HS-5 (cell line): ENCODE data around the gene FNDC1.

ENCODE experiments used
- DNase-seq: peaks from one replicate; pipeline ENCODE4 v3.0.0-alpha.2; 2012; ENCODE audit warnings: low read depth

Gene FNDC1

GRCh38 chr6:159212525-159213280, 43.5 kb downstream of the FNDC1 start:
- no peak for DNase-seq

DNA sequence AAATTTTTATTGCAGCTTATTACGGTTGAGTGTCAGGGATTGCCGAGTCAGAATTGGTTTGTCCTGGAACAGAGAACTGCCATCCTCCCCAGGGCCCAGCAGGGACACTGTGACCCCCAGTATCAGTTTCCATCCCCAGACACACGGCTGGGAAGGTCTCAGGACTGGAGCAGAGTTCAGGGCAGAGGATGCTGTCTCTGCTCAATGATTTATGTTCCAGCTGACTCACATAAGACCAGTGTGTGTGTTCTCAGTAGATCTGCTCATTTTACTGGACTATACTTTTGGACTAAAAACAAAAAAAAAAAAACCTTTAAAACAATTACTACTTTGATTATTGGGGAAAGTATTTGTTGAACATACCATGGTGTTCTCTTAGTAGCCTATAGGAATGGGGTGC, 44.2 kb downstream of the FNDC1 start:
- no peak for DNase-seq

DNA sequence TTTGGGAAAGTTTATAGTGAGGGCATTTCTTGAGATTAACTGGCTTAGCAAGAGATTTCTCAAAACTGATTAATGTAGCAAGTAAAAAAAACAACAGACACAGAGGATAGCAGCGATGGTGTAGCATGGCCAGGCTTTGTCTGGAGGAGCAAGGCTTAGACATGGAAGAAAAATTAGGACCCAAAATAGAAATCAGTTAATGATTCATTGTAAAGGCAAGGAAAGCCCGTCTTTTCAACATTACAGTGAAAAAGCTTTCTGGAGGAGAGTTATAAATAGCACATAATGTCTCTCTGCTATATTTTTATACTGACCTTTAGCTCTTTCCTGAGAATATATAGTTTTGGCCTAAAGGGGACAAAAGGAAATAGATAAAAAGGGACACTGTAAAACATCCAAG, 45.1 kb downstream of the FNDC1 start:
- DNase-seq = no peak

DNA sequence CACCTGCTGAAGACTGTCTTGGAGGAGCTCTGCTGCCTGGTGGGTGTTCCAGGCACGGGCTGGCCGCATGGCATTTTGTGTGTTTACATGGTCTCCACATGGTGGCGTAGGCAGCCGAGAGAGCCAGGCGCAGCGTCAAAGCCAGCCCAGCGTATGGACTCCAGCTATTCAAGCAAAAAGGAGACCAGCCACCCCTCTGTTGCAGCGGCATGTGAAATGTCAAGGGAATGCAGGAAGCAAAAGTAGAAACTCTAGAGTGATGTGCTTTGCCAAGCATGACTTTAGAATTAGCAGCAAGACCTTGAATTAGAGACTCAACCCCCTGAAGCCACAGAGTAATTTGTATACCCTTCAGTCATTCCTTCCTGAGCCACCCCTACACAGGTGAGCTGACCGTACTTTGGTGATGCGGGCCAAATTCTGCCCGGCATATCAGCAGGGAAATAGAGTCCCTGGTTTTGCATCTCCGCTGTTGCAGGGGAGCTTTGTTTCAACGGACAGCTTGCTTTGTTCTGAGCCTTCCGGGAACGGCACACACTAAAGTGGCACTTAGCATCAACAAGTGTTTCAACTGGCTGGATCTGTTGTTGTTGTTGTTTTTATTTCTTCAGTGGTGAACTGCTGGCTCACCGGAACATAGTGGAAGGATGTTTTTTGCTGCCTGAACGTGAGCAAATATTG, 48.5 kb downstream of the FNDC1 start:
- DNase-seq = no peak

DNA sequence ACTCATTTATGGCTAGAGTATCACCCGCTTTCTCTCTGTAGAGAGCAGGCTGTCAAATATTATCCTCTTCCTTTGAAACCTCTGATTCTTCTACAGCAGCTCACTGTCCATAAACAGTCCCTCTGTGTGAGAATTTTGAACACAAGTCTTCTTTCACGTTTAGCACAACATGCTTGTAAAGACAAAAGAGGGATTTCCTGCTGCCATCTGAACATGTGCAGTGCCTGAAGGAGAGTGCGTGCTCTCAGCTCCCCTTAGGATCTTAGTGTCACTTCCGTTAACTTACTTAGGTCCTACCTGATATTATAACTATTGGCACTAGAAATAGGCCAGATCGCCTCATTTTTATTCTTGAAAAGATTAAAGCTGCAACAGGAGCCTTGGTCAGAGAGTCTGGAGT, 50.9 kb downstream of the FNDC1 start:
- no peak for DNase-seq

DNA sequence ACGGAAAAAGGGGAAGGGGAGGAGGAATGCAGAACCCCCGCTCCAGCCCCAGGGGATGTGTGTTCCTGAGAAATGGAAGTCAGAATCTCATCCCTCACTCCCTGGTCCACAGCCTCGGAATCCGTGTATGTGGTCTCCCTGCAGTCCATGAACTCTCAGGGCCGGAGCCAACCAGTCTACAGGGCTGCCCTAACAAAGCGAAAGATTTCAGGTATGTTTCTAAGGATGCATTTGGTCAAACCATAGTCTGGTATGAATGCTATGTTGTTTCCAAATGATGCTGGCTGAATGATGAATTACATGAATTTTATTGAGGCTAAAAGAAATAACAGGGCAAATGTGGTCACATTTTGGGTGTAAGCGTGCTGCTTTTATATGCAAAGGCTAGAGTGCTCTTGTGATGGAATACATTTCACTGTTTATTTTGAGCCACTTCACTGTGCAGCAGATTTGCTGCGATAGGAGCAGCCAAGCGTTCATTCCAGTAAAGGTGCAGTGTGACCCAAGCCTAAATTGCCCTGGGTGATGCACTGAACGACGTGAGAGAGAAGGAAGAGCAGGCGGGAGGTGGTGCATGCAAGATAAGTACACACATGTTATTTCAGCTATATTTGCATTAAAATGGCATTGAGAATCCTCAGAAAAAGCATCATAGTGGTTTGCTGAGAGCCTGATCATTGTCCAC, 52.4 kb downstream of the FNDC1 start:
- no peak for DNase-seq

GRCh38 chr6:159224452-159224851, 55.3 kb downstream of the FNDC1 start:
- no peak for DNase-seq

- DNase-seq = no peak
Observed at GRCh38 chr6:159229651-159230051, 60.5 kb downstream of the FNDC1 start.

DNA sequence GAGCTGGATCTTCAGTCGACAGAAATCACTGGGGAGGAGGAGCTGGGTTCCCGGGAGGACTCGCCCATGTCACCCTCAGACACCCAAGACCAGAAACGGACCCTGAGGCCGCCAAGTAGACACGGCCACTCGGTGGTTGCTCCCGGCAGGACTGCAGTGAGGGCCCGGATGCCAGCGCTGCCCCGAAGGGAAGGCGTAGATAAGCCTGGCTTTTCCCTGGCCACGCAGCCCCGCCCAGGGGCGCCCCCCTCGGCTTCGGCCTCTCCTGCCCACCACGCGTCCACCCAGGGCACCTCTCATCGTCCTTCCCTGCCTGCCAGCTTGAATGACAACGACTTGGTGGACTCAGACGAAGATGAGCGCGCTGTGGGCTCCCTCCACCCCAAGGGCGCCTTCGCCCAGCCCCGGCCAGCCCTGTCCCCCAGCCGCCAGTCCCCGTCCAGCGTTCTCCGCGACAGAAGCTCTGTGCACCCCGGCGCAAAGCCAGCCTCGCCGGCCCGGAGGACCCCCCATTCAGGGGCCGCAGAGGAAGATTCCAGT, 63.0 kb downstream of the FNDC1 start:
- no peak for DNase-seq

- no peak for DNase-seq
Observed at GRCh38 chr6:159232751-159233150, 63.6 kb downstream of the FNDC1 start.

GRCh38 chr6:159233365-159234101, 64.3 kb downstream of the FNDC1 start:
- DNase-seq = no peak

DNA sequence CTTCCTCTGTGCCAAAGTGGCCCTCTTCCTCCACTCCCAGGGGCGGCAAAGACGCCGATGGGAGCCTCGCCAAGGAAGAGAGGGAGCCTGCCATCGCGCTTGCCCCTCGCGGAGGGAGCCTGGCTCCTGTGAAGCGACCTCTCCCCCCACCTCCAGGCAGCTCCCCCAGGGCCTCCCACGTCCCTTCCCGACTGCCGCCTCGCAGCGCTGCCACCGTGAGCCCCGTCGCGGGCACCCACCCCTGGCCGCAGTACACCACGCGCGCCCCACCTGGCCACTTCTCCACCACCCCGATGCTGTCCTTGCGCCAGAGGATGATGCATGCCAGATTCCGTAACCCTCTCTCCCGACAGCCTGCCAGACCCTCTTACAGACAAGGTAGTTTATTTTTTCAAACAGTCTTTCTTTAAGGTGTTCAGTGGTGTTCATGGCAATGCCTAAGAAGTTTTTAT, 64.9 kb downstream of the FNDC1 start:
- no peak for DNase-seq

GRCh38 chr6:159238920-159239558, 69.8 kb downstream of the FNDC1 start:
- DNase-seq = no peak

- DNase-seq = no peak
Observed at GRCh38 chr6:159249128-159249527, 79.9 kb downstream of the FNDC1 start.

- DNase-seq = no peak
Observed at GRCh38 chr6:159249752-159250151, 80.6 kb downstream of the FNDC1 start.

GRCh38 chr6:159250633-159251032, 81.4 kb downstream of the FNDC1 start:
- DNase-seq = no peak

DNA sequence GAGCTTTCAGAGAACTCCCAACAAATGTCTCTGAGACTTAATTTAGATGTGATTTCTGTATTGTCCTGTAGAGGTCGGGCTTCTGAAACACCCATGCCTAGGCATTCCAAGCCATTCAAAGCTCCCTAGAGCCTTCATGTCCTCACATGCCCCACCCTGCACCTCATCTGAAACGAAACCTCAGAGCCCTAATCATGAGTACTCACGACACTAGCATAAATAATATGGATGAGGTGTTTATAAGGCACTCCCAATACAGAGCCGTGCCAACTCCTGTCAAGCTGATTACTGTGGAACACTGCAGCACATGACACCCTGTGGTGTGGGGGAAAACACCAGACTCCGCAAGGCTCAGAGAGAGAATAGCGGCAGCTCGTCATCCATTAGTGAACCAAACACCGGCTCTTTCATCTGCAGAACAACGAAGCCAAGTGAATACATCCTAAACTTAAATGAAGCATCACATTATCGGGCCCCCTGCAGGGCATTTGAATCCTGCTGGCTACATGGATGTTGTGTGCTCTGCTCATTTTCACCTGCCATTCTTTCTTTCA, 83.8 kb downstream of the FNDC1 start:
- no peak for DNase-seq

GRCh38 chr6:159254186-159254585, 85.0 kb downstream of the FNDC1 start:
- no peak for DNase-seq

GRCh38 chr6:159255434-159255951, 86.3 kb downstream of the FNDC1 start:
- DNase-seq = no peak

DNA sequence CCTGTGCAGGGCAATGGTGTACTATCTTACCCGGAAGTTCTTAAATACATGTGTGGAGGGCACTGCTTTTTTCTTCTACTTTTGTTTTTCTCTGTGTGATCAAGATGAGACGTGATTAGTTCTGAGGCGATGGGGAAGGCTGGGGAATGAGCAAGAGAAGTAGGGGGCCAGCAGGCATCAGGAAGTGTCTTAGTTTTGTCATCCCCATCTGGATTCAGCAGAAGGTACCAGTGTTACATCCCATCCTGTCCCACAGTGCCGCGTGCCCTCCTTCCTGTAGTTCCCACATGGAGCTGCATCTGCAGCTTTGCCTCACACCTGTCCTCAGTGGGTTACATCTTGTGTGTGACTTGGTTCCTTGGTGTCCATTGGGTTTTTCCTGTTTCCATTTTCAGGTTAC, 86.9 kb downstream of the FNDC1 start:
- DNase-seq = no peak

- no peak for DNase-seq
Observed at GRCh38 chr6:159257846-159258245, 88.6 kb downstream of the FNDC1 start.
